ENCODE results near the gene SCD5.

Gene SCD5

DNA sequence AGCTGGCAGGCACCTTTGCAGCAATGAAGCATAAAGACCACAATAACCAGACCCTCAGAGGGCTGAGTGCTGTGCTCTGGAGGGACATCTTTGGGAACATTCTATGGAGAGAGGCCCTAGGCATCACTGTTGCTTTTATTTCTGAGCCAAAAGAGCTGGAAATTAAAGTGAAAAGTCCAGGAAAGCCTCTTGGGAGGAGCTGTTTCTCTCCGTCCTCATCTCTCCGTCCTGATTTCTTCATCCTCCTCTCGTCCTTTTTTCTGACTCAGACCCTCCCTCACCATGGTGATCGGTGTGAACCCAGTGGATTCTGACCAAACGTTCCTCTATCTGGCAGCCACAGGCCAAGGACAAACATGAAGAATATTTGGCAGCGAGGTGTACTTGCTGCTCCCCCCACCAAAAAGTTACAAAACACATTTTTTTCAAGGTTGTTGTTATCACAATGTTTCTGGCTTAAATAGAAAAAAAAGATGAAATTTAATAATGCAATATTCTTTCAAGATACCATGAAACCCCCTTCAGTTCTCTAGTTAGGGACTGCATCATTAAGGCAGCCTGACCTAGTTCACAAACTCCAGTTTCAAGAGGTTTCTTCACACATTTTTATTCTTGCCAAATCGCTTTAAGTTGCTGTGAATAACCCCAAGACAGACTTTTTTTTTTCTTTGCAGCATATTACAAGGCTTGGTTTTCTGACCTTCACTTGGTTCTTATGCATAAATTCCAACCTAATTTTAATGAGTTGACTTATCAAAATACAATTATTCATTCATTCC, 80.2 kb downstream of the SCD5 start:
- no peak for DNase-seq

DNA sequence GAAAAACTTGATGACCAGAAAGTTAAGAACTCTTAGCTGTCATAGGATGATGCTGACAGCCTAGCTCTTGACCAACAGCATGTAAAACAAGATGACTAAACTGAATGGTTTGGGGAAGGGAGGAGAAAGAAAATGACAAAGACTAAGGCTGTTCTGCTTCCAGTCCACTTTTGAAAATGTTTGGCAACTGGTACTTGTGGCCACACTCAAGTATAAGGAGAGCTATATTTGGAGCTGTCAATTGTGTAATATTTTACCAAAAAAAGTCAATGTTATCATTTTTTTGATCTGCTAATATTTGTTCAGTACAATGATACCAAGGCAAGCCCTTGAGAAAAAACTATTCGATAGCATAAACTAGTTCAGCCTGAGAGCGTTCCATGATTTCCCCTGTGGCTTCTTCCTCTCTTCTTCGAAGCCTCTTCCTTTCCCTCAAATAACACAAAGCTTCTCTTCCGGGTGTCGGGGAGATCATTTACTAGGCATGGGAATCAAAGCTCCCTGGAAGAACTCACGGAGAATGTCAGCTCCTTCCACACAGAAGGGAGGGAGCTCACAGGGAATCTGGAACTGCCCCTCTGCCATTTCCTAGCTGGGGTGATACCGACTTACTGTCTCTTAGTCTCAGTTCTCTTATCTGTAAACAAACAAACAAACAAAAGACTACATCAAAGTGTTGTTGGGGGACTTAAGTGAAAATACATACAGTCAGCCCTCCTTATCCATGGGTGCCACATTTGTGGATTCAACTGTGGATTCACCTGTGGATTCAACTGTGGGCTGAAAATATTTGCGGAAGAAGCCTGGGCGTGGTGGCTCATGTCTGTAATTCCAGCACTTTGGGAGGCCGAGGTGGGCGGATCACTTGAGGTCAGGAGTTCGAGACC, 82.6 kb downstream of the SCD5 start:
- no peak for DNase-seq

DNA sequence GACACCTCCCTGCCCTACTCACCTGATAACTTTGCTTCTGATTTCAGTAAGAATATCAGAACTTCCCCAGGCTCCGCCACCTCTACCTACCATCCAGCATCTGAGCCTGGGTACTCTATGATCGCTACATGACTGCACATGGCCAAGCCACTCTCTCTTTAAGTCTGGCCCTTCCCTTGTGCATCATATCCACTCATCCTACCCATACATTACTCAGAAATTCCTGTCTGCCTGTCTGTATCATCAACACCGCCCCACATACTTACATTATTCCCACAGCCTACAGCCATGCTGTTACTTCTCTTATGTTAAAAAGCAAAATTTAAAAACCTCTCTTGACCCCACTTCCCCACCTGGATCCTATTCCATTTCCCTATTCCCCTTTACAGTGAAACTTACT, 84.7 kb downstream of the SCD5 start:
- no peak for DNase-seq

DNA sequence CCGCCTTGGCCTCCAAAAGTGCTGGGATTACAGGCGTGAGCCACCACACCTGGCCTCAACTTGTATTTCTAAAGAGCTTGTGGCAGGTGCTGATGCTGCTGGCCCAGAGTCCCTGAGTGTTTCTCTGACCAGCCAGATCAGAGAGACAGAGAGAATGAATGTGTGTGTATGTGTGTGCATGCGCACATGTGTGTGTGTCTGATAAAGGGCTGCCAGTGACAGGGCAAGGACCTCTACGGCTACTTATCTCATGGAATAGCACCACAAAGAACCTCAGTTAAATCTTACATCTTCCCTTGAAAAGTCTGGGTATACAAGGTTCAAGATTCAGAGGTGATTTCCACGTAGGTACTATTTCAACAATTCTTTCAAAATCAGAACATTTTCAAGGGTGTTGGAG, 86.0 kb downstream of the SCD5 start:
- DNase-seq, result no peak

DNA sequence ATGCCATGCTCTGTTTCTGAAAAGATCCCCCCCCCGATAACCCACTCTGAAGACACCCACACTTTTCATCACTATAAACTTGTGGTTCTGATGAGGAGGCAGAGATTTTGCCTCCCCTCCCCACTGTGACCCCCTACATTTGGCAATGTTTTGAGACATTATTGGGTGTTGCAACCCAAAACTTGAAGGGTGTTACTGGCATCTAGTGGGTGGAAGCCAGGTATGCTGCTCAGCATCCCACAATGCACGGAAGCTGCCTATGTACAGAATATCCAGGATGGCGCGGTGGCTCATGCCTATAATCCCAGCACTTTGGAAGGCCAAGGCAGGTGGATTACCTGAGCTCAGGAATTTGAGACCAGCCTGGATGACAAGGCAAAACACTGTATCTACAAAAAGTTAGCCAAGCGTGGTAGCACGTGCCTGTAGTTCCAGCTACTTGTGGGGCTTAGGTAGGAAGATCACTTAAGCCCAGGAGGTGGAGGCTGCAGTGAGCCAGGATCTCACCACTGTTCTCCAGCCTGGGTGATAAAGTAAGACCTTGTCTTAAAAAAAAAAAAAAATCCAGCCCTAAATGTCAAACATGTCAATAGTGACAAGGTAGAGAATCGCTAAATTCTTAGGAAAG, 87.3 kb downstream of the SCD5 start:
- no peak for DNase-seq

DNA sequence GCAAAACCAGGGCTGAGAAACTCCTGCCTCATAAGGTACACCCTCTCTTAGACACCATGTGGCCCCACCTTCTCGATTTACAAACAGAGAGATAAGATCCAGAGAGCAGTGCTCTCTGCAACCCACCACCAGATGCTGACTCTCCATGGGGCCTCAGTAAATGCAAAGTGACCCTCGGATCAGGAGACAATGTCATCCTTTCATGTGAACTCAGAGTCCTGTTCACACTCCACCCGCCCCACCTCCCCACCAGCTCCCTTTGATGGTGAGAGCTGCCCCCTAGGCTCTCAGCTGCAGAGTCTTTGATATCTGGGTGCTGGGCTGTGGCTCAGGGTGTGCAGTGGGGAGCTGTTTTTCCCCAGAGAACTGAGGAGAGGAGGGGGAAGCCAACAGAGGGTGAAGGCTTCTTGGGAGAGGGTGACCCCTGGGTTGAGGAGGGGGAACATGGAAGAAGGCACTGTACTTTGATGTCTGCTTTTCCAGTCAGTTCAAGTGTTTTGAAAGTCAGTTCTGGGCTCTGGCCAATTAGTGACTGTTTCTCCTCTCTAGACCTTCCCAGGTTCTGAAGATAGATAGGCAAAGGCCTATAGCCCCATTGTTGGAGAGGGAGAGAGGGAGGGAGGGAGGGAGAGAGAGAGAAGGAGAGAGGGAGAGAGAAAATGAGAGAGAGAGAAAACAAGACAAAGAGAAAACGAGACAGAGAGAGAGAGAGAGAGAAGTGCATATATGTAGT, 88.2 kb downstream of the SCD5 start:
- no peak for DNase-seq

DNA sequence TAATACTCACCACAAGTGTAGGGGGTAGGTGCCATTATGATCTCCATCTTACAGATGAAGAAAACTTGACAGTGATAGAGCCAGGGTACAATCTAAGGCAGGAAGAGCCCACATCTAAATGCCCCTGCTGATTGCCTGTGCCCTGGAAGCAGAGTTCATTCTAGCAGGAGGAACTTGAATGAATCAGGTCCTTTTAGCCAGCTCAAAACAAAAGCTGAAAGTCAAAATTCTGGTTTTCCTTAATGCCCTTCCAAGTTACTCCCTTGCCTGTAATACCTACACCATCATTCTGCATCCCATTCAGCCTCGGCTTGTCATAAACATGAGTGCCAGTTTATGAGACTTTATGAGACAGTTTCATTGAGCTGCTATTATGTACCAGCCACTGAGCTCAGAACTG, 89.6 kb downstream of the SCD5 start:
- DNase-seq, result no peak

DNA sequence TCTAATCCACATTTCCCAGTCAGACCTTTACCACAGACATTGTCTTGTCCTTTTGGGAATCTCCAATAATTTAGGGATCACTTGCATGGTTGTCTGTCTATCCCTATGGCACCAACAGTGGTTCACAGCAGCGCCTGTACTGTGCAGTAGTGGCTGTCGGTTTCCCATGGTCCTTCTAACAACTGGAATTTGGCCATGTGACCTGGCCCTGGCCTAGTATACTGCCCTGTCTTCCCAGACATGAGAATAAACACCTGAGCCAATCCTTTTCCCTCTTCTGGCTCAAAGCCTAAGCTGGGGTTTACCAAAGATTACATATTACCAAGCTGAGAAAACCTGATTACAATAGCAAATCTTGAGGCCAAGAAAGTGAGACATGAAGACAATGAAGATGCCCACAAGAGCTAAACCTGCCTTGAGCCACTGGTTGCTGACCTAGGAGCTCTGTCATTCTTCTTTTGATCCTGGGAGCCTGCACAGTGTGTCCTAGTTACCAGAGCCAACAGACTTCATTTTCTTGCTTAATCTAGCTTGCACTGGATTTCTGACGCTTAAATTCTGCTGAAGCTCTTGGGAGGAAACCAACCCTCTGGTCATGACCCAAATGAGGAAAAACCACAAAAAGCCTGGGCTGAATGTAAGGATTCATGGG, 92.1 kb downstream of the SCD5 start:
- DNase-seq, result no peak

DNA sequence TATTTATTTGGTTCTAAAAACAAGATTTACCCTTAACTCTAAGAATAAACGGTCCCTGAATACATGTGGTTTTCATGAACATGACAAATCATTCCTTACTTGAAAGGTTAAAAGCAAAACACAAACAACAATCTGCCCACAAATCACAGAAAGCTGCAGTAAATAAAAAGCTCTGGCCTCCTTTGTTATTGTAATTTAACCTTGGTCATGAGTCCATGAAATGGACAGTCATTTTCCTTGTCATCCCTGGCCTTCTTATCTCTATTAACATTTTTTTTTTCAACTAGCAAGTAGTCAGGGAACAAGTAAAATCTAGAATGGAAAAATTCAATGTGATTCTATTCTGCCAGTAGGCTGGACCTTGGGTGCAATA, 92.7 kb downstream of the SCD5 start:
- no peak for DNase-seq

DNA sequence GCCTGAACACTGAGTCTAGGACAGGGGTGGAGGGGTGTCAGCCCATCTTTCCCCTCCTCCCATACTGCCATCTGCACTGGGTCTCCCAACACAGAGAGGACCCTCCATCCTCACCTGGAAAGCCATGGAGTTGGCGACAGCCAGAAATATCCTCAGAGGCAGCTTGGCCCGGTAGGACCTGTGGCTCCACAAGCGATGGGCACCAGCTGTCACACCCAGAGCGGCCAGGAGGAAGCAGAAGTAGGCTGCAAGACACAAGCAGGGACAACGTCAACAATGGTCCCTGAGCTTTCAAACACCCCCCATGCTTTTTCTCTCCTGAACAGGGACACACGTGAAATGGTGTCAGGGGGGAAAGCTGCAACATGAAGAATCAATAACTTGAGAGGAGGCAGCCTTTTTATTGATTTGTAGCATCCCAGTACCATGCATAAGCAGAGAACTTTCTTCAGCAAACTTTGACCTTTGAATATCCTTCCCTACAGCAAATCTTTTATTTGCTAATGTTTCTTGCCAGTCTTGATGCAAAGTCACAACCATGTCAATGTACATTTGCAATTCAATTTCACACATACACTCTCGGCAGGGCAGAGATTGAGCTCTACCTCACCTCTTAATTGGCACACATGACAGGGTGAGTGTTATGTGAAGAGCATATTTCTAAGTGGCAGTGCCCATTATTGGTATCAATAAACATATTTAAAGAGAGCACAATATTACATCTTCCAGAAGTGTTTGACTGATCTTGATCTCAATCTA, 93.2 kb downstream of the SCD5 start:
- DNase-seq, result no peak

DNA sequence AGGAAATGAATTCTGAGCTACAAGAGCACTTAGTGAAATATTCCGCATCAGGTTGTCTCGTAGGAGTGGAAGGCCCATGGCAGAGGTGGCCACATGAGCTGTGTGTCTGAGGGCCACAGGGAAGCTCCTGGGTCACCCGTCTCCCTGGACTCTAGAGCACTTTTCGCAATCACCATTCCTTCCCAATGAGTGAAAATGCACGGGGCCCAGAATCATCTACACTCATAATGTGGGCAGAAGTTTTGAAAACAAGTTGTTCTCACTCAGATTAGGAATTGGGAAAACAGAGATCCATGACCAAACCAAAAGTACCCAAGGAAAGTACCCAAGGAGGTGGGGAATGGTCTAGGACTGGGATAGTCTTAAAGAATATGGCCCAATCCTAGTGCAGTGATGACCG, 94.4 kb downstream of the SCD5 start:
- no peak for DNase-seq

DNA sequence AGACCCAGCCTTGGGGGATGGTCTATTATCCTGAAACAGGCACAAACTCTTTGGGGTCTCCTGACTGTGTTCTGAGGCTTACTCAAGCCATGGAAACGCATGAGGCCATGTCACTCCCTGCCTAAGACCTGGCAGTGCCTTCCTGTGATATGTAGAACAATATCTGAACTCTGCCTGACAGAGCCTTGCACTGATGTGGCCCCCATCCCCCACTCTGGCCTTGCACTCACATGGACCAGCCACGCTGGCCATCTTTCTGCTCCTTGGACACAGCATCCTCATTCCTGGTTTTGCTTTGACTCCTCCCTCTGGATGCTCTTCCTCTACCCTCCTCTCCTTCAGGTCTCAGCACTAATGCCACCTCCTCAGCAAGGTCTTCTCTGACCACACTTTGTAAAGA, 100.2 kb downstream of the SCD5 start:
- DNase-seq, result no peak

DNA sequence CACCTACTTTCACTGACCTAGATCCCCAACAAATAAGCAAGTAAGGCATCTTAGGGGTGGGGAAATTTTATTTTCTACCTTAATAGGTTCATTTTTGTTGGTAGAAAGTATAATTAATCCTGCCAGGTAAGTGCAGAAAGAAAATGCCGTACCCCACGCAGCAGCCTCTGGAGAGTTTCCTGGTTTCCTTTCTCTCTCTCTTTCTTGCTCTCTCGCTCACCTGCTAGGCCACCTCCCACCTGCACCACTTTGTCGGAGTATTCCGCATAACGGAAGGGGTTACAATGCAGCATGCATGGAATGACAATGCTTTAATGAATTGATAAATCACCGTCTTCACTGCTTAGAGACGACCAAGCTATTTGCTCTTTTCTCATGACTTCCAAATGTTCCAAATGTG, 101.0 kb downstream of the SCD5 start:
- no peak for DNase-seq

DNA sequence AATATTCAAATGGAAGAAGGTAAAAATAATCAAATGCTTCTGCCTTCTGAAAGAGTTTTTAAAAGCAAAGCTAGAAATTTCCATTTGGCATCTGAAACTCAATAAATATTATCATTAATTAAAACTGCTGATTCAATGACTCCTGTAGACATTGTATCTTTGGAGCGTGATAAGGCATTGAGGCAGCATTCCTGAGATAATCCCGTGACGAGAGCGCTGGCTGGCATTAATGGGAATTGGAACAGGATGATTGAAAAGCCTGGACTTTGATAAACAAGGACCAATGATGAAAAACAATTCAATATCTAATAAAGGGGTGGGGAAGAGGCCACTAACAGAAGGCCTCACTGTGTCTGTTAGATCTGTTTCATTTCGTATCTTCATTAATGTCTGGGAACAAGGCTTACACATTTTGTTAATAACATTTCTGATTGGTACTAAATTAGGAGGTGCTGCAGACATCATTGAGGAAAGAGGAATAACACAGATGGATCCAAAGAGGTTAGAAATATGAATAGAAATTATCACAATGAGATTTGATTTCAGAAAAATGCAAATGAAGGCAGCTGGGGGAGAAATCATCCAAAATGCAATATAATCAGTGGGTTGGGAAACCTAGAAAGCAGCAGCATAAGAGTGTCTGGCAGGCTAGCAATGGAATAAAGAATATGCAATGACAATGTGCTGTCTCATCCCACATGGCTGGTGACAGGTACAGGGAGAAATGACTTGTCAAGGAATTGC, 102.3 kb downstream of the SCD5 start:
- no peak for DNase-seq

DNA sequence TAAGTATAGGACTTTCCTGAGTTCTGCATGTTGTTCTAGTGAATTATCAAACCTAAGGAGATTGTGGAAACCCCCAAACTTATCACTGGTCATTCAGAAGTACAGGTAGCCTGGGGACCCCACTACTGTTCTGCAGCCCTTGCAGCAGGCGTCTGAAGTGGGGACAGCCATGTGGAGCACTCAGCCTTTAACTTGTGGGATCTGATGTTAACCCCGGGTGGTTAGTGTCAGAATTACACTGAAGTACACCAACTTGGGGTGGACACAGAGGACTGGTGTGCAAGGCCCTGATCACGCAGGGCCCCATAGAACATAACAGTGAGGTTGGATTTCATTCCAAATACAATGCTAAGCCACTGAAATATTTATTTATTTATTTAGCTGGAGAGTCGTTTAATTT, 103.7 kb downstream of the SCD5 start:
- no peak for DNase-seq

DNA sequence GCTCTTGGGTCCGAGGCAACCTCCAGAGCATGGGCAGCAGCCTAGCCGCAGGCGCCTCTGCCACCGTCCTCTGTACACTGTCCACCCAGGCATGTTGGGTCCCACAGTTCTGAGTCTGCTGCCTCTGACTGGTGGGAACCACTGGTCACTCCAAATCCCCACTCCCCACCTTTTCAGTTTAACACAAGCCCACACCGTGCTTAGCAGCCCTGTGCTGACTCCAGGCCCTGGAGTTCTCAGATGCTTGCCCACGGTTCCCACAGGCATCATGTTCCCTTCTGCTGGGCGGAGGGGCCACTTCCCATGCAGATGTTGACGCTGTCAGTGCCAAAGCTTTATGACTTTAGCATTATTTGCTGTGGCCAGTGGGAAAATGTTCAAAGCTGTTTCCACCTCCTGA, 104.5 kb downstream of the SCD5 start:
- DNase-seq, result no peak

DNA sequence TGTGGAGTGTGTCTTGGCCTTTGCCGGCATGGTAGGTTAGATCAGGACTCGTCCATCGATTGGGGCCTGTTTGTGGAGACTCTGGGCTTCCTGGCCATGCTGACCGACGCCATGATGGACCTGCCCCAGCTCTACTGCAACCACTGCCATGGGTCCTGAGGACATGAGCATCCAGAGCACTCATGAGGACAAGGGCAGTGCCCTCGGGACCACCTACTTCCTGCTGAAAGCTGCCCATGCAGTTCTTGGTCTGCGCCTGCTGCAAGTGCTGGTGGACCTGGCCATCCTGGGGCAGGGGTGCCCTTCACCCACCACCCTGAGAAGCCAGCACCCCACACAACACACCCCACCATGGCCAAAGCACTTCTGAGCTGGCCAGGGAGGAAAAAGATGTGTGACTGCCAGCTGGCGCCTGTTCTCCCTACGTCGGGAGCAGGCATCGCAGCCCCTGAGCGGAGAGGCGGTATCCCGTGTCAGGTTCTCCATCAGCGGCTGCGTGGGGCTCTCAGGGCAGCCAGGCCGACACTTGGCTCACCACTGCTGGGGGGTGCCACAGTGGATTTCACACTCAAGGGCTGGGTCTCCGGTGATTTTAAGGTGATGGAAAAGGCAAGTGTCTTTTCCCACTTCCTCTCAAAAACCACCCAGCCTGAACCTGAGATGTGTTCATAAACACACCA, 106.4 kb downstream of the SCD5 start:
- no peak for DNase-seq

DNA sequence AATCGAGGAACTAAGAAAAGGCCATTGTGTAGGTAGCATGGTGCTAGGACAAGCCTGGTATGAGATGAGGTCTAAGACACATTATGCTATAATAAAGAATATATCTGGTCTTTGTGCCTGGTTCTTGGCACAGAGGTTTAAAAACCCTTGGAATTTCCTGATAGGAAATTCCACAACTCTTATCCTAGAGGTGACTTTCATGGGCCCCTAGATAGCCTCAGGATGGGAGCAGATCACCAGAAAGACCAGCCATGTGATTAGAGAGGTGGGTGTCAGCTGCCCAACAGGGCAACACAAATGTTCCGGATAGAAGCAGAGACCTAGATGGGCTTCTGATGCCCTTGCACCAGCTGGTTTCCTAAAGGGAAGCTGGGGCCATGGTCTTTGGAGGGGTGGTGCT, 107.2 kb downstream of the SCD5 start:
- DNase-seq, result no peak

DNA sequence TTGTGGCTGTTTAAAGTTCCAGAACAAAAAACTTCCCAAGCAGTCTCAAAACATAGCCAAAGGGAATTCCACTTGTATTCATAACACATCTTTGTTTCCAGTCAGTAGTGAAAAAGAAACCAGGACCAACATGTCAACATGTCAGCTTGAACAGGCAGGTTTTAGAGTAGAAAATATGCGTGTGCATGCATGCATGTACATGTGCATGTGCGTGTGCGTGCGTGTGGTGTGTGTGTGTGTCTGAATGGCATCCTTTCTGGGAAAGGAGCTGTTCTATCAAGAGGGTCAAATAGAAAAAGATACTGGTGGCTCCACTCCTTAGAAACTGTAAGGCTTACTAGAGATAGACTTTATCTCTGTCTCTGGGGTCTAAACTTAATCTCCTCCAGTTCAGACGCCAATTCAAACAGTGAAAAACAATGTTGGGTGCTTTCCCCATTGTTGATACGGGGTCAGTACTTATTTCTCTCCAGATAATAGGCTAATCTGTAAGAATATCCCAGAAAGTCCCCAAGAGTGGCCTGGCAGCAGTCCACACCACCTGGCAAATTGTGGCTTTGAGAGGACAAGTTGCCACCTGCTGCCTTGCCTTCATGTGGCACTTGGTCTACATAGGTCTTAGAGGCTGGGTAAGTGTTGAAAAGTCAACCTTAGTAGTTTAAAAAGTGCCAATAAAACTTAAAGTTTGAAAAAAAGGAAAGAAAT, 110.4 kb downstream of the SCD5 start:
- no peak for DNase-seq

DNA sequence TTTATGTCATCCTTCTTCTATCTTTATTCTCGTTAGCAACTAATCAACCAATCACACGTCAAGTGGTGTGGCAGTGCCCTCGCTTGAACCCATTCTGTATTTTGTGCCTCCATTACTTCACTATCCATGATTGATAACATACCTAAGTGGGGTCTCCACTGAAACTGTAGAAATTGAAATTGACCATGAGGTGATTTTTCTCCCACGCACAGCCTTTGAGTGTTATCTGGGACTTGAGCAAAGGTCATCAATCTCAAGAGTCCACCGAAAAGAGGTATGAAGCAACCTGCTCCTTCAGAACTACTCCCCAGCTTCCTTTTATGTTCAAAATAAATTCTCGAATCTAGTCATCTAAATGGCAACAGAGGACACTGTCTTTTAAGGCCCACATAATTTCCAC, 111.1 kb downstream of the SCD5 start:
- DNase-seq, result no peak
